ENCODE data around the gene HIRIP3.
"Not testable (repeated sequence)": the region's sequence is repeated elsewhere in the genome, so short reads cannot be mapped to it uniquely, and the experiment has no call there.

Gene HIRIP3

DNA sequence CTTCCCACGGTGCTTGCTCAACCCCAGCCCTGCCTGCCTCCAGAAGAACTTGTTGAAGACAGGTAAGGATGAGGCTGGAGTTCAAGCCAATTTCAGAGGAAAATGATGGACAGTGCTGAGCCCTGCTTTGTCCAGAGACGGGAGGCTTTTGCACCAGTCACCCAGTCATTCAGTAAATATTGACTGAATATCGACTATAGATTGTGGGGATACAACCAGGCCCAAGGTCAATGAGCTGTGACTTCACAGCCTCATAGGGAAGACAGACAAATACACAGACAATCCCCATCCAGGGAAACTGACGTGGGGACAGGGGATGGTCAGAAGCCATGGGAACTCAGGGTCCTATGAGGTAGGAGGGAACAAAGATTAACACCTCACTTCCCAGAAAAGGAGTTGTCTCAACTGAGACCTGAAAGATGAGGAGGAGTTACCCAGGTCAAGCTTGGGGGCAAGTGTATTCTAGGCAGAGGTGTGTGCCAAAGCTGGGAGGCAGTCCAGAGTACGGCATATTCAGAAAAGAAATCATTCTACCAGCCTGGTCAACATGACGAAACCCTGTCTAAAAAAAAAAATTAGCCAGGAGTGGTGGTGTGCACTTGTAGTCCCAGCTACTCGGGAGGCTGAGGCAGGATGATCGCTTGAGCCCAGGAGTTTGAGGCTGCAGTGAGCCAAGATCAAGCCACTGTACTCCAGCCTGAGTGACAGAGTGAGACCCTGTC lies 21.3 kb upstream of the HIRIP3 start:
- DNase-seq (ENCODE audit: low read depth), result no peak

DNA sequence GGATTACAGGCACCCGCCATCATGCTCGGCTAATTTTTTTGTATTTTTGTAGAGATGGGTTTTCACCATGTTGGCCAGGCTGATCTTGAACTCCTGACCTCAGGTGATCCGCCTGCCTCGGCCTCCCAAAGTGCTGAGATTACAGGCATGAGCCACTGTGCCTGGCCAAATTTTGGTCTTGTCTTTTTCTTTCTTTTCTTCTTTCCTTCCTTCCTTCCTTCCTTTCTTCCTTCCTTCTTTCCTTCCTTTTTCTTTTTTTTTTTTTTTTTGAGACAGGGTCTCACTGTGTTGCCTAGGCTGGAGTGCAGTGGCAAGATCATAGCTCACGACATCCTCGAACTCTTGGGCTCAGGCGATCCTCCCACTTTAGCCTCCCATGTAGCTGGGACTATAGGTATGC lies 20.0 kb upstream of the HIRIP3 start:
- DNase-seq (ENCODE audit: low read depth), result not testable (repeated sequence)

DNA sequence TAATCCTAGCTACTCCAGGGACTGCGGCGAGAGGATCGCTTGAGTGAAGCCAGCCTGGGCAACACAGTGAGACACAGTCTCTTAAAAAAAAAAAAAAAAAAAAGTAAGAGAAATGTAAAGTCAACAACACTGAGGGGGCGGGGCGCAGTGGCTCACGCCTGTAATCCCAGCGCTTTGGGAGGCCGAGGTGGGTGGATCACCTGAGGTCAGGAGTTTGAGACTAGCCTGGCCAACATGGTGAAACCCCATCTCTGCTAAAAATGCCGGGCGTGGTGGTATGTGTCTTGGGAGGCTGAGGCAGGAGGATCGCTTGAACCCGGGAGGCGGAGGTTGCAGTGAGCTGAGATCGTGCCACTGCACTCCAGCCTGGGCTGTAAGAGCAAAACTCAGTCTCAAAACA lies 17.2 kb upstream of the HIRIP3 start:
- DNase-seq (ENCODE audit: low read depth), result not testable (repeated sequence)

DNA sequence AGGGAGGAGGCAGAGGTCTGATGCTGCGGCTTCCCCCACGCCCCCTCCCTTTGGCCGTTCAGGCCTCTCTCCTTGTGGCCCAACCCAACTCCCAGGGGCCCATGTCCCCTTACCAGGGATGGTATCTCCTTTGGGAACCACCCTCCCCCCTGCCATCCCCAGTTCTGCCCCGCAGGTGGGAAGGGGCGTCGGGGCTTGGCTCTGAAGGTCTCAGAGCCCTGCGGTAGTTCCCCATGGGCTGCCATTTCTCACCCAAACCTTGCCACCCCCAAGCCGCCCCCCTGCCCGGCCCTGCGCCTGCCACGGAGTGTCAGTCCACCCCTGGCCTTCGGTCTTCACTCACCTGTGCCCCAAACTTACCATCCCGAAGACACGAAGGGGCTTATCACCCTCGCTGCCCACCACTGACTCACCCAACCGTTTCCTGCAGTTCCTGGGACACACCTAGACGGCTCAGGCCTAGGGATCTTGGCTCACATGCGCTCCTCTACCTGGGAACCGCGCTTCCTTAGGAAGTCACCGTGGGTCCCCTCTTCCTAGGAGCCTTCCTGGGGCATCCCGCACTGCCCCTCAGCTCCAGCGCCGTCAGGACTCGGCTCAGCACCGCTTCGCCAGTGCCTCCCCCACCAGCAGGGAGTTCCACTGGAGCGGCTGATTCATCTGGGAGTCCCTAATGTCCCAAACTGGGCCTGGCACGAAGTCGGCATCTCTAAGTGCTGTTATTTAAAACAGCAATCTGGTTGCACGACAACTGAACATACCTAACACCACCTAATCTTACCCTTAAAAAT lies 16.5 kb upstream of the HIRIP3 start:
- DNase-seq (ENCODE audit: low read depth), result no peak

DNA sequence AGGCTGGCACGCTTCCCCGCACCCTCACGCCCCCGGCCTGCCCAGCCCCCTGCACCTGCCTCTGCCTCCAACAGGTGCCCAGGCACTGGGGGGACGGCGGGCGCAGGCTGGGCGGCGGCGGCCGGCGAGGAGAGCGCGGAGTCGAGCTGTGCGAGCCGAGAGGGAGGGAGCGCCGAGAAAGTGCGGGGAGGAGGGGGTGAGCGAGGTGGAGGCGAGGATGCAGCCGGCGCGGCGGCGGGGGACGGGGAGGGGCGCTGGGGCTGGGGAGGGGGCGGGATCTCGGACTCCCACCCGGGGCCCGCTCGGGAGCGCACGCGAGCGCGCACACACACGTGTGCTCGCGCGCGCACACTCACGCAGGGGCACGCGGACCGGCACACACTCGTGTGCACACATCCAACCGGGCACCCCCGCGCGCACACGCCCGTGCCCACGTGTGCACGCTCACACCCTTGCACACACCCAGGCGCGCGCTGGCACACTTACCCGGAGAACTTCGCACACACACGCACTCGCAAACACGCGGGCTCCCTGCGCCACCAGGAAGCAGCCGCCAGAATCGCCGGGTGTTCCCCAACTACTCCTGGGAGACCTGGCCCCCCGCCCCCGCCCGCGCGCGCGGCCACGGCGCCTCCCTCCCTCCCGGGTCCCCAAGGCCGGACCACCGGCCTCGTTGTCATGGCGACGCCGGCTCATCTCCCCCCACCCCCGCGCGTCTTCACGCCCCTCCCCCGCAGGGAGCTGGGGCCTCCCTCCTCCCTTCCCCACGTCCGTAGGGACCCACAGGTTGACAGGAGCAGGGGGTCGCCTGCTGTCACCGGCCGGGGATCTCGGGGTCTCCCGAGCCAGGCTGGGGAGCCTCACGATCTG lies 15.7 kb upstream of the HIRIP3 start, which contains the start of gene DOC2A:
Gene DOC2A, minus strand, starts transcription at position 184 of the 870 bp plus-strand sequence. CDS start 805 bp downstream, outside the sequence.
- no peak for DNase-seq (ENCODE audit: low read depth)

DNA sequence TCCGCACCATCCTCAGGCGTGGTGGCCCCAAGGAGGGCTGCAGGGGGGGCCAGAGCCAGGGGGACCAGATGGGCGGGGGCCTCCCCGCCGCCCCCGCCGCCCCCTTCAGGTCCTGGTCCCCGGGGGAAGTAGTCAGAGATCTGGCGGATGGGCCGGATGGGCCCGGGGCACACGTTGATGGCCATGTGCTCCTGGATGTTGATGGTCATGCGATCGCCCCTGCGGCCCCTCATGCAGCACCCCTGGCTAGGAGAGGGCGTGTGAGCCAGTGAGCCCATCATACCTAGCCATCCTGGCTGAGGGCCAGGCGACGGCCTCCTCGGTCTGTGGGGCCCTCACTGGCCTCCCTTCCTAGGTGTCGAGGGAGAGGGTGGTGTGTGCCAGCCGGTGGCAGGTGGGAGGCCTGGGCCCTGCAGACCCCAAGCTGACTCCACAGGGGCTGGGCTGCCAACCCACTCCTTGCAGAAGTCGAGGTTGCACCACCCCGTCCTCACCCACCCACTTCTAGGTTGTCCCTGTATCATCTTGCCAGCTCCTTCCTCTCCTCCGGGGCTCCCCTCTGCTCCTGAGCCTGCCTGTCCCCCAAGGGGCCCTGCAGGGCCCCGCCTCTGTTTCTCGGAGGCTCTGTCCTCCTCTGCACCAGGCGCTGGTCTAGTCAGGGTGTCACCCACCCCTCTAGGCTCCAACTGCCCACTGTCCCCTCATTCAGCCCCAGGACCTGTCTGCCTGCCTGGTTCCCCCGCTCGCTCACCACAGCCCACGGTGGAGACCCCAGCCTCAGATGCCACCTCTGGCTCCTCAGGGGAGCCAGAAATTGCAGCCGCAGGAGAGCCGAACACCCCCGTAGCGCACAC lies 14.8 kb upstream of the HIRIP3 start:
- no peak for DNase-seq (ENCODE audit: low read depth)

DNA sequence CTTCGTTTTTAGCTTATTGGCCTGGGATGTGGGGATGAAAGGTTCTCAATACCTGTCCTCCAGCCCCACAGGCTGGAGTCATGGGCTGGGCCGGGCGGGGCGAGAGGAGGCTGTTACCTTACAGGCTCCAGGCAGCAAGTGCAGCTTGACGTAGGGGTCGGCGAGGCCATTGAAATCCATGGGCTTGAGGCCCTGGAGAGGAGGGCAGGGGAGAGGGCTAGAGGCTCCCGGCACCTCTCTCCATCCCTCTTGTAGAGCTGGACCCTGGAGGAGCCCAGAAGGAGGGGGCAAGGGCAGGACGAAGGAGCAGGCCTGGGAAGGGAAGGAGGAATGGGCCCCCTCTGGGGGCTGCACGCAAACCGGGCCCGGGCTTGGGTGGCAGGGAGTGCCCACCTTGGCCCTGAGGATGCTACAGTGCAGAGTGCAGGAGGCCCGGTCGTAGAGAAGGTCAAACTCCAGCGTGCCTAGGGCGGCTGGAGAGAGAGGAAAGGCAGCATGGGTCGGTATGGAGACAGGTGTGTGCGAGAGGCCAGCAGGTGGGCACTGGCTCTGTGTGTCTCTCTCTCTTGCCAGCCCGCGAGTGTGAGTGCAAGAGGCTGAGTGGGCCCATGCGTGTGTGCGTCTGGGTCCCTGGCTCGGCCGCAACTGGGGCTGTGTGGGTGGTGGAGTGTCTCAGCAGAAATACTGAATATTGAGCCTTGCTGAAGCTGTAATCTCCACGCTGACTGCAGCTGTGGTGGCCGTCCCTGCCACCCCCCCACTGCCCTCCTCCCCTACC lies 13.9 kb upstream of the HIRIP3 start:
- no peak for DNase-seq (ENCODE audit: low read depth)

DNA sequence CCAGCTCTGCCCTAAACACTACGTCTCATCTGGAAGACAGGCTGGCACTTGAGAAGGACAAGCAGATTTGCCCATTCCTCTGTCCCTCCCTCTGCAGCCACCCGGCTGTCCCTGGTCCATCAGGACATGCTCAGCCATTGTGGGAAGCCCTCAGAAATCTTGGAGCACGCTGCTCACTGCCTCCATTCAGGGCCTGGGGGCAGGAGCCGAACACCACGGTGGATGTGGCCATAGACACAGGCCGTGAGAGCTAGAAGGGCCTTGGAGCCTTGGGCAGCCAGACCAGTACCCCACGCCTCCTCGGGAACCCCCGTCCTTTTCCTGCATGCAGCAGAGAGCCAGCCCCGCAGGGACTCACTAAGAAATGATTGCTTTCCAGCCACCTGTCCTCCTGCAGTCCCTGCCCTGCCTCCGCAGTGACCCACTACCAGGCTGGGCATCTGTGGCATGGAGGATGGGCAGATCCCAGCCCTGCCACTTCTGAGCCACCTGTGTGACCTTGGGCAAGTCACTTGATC lies 12.0 kb upstream of the HIRIP3 start:
- no peak for DNase-seq (ENCODE audit: low read depth)

DNA sequence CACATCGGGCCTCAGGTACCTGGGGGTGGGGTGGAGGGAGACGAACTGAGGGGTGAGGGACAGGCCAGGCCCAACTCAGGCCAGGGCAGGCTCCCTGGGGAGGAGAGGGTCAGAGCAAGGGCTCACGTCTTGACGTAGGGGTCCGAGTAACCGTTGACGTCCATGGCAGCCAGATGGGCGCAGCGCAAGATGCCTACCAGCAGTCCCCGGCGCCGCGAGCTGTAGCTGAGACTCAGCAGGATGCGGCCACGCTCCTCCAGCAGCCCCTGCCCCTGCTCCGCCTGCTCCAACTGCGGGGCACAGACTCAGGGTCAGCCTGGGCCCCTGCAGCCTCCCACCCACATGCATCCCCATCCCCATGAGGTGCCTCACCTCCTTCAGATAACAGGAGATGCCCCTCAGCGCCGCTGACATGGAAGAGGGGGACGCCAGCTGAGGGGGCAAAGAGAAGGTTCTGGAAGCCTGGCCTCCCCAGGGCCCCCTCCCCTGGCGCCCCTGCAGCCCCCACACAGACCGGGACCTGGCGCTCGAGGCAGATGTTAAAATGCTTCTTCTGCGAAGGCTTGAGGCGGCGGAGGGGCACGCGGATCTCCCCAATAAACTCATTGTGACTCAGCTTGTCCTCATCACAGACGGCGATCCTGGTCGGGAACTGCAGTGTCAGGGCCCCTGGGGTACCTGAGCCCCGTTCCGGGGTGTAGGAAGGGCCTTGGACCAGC lies 11.4 kb upstream of the HIRIP3 start:
- DNase-seq (ENCODE audit: low read depth), result no peak

DNA sequence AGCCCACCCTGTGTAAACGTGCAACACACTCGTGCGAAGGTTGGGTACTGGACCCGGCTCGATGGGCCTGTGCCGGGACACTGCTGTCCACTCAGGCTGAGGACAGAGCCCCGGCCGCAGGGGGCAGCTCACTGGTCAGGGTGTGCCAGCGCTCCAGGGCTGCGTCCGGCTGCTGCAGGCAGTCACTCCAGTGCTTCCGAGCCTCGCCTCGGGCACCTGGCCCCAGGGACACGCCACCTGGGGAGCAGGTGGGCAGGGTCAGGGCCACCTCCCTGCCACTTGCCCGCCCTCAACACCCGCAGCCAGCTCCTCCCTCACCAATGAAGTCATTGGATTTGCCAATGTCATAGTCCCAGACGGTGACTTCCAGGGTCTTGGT lies 10.7 kb upstream of the HIRIP3 start:
- DNase-seq (ENCODE audit: low read depth), result no peak

DNA sequence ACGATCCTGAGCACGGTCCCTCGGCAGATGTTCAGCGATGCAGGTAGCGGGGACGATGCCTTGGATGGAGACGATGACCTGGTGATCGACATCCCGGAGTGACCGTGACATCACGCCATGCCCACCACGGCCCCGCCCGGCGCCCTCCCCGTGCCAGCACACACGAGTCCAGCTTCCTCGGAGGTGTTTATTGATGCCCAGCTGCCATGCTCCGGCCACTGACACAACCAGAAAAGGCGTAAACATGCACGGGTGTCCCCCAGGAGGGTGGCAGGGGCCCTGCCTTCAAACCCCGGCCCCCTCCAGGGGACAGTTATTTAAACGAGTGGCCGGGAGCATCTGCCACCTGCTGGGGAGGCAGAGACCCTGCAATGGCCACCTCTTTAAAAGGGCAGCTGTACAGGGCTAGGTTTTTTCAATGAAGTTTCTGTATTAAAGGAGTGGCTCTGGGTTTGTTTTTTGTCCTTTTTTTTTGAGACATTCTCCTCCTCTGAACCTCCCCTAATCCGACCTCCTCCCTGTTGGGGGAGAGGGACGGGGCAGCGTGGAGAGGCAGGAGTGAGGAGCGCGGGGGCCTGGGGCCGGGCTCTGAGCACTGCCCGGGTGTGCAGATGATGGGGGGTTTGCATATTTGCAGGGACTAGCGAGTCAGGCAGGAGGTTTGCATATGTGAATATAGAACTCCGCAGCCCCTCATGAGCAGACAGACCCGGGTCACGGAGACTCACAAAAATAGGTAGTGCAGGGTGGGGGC lies 10.1 kb upstream of the HIRIP3 start:
- DNase-seq (ENCODE audit: low read depth), result no peak

DNA sequence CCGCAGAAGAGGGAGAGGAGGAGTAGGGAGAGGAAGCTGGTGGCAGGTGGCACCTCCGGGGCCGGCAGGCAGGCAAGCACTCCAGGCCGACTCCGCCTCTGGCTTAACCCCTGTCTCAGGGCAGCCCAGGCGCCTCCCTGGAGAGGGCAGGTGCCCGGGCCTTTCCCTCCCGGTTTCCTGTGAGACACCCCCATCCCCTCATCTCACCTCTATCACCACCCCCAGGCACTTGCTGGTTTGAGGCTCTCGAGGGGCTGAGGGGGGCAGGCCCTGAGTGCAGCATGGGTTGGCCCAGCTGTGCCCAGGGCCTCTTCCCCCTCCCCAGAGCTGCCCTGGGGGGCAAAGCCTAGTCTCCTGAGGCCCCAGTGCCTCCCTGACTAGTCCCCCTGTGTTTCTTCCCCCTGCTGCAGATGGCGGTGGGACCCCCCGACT lies 9.4 kb upstream of the HIRIP3 start:
- no peak for DNase-seq (ENCODE audit: low read depth)

DNA sequence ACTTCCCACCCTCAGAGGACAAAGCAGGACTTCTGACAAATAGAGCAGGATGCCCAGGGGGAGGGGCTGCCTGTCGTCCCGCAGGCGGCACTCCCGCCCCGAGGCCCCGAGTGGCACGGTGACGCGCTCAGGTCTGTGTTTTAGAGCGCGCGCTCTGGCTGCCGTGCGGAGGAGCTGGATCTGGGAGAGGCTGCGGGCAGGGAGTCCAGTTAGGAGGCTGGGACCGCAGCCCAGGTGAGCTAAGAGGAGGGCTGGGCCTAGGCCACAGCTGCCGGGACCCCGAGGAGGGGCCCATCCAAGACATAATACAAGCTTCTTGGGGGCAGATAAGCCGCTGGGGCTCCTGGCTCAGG lies 9.0 kb upstream of the HIRIP3 start:
- no peak for DNase-seq (ENCODE audit: low read depth)

DNA sequence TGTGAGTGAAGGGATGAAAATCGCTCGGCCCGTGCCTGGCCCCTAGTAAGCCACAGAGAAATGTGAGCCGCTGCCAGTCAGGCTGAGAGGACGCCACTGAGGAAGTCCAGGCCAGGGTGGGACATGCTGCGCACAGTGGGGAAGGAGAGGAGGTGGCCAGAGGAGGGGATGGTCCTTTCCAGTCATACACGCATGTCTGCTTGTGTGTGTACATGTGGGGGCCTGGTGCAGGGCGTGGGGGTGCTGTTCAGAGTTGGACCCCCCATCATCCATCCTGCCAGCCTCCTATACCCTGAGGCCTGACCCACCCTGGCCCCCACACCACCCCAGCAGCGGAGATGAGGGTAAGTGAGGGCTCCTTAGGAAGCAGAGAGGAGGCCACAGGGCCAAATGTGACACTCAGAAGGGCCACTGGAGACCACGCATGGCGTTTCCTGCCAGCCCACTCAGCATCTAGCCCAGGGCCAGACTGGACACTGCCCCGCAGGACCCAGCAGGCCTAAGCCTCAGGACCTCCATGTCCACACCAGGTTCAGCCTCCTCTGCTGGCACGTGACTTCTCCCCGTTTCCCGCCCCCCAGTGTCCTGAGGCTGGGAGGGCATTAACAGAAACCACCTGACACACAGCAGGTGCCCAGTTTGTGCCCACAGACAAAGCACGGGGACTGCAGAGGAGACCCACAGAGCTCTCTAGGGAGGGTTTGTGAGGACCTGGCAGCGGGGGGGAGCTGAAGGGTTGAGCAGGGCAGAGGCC lies 8.4 kb upstream of the HIRIP3 start:
- no peak for DNase-seq (ENCODE audit: low read depth)

DNA sequence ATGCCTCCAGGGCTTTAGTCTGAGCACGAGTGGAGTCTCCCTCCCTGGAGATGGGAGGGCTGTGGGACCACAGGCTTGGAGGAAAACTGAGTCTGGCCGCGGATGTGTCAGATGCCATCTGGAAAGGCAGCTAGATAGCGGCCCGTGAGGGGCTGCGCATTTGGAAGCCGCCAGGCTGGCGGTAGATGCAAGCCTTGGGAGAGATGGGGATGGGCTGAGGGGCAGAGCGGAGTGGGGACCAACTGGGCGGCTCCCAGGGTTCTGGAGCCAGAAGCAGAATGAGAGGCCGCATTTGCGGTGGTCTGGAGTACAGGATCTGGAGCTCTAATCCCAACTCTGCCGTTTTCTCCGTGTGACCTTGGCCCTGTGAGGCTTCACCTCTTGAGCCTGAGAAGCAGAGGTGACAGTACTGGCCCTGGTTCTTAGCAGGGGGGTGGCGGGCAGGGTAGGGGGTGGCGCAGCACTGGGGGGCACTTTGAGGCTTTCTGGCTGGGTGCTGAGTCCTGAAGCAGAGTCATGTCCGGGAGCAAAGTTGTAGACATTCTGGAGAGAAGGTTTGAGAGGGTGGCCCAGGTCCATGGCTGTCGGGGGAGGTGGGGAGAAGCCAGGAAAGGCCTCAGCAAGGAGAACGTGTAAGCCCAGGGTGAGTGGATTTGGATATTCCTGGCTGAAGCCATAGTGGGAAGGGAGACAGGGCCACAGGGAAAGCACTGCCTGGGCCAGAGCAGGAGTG lies 7.4 kb upstream of the HIRIP3 start:
- no peak for DNase-seq (ENCODE audit: low read depth)

DNA sequence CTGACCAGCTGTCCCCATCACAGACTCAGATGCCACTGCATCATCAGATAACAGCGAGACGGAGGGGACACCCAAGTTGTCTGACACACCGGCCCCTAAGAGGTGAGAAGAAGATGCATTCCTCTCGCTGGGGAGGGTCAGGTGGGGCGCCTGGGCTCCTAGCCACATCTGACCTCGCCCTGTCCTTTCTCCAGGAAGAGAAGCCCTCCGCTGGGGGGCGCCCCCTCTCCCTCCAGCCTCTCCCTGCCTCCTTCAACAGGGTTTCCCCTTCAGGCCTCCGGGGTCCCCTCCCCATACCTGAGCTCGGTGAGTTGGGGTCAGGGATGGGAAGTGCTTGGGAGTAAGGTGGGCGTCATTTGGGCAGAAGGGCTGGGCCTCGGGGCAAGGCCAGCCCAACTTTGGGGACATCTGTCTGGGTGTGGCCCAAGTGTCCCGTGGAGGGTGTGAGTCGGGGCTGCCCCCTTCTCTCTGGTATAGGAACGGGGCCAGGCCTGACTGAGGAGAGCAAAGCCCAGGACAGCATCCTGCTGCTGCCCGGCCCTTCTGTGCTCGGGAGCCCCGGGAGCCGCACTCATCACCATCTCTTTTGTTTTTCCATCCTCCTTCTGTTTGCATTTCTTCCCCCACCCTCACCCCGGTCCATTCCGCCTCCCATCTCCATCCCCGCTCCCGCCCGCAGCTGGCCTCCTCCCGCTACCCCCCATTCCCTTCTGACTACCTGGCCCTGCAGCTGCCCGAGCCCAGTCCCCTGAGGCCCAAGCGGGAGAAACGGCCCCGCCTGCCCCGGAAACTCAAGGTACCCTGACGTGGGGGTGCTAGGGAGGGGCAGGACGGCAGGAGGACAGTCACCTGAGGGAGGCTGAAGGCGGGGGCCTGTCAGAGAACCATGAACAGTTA lies 5.6 kb upstream of the HIRIP3 start:
- DNase-seq (ENCODE audit: low read depth), result no peak

DNA sequence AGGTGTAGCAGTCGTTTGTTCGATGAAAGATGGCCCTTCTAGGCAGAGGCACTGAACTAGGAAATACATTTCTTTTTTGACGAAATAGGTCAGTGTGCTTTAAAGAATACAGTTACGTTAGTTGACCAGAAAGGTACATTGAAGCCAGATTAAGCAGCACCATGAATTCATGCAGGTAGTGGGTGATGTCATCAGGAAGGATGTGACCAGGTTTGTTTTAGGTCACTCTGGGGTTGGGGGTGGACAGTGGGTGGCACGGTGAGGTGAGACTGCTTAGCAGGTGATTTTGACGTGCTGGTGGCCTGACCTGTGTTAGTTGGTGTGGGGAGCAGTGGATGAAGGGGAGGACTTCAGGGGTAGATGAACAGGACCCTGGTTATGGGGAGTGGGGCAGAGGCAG lies 4.2 kb upstream of the HIRIP3 start:
- no peak for DNase-seq (ENCODE audit: low read depth)
